CD14-positive monocyte (primary cell): ENCODE measurements around the gene C1QTNF9. TPM values are rescaled to one million over a fixed set of nuclear protein-coding genes. Genes with fewer than 3 reads are reported as not detected.
"Not testable (repeated sequence)": the region's sequence is repeated elsewhere in the genome, so short reads cannot be mapped to it uniquely, and the experiment has no call there.

Experiments
- DNase-seq, 3 donors: peaks; one replicate each; pipeline ENCODE4 v3.0.0-alpha.2; 2011 to 2022
- H2AFZ ChIP-seq: 2 replicates; pipeline ENCODE4 v1.6.0; 2012; ENCODE audit warnings: mild to moderate bottlenecking, low read depth, low read length, inconsistent platforms; ENCODE audit not compliant: insufficient read depth, poor library complexity, severe bottlenecking
- H3K27ac ChIP-seq, 2 donors: 1 replicate in 1 of 2; 2 replicates in 1 of 2; pipeline ENCODE4 v1.5.1; 2012 to 2013; ENCODE audit warnings: low read length in 2 of 2, control low read depth in 1 of 2, inconsistent platforms in 1 of 2, low read depth in 1 of 2, mild to moderate bottlenecking in 1 of 2
- H3K27me3 ChIP-seq, 2 donors: one replicate each; pipeline versions ENCODE4 v1.6.0 to v1.6.1; 2011 to 2013; ENCODE audit warnings: low read length in 2 of 2; ENCODE audit not compliant: control insufficient read depth in 2 of 2, insufficient read depth in 2 of 2
- H3K36me3 ChIP-seq, 2 donors: replicated peaks in 1 of 2; 1 replicate in 1 of 2; 2 replicates in 1 of 2; pipeline versions ENCODE4 v1.5.1 to v1.6.1; 2012 to 2013; ENCODE audit warnings: low read length in 2 of 2, control low read depth in 1 of 2, inconsistent platforms in 1 of 2, mild to moderate bottlenecking in 1 of 2; ENCODE audit not compliant: insufficient read depth in 2 of 2, control insufficient read depth in 1 of 2
- H3K4me1 ChIP-seq, 2 donors: 1 replicate in 1 of 2; 2 replicates in 1 of 2; pipeline versions ENCODE4 v1.5.1 to v1.6.1; 2012 to 2013; ENCODE audit warnings: low read length in 2 of 2, control low read depth in 1 of 2, inconsistent platforms in 1 of 2, mild to moderate bottlenecking in 1 of 2, moderate library complexity in 1 of 2; ENCODE audit not compliant: insufficient read depth in 2 of 2, control insufficient read depth in 1 of 2
- H3K4me2 ChIP-seq: replicated peaks from 2 replicates; pipeline ENCODE3; 2012; ENCODE audit warnings: low read length, moderate library complexity, mild to moderate bottlenecking; ENCODE audit not compliant: poor library complexity, severe bottlenecking; ENCODE audit errors: extremely low read depth
- H3K4me3 ChIP-seq, 3 experiments: fragments of 200-600 bp in 1 of 3; sonication (generic) in 1 of 3; replicated peaks in 1 of 3; 1 replicate in 2 of 3; 2 replicates in 1 of 3; pipeline ENCODE4 v1.5.1; 2011 to 2013; ENCODE audit warnings: low read length in 3 of 3, mild to moderate bottlenecking in 3 of 3, control low read depth in 2 of 3, low read depth in 2 of 3, inconsistent platforms in 1 of 3, moderate library complexity in 1 of 3
- H3K79me2 ChIP-seq: 2 replicates; pipeline ENCODE4 v1.6.0; 2012; ENCODE audit warnings: mild to moderate bottlenecking, control low read depth, inconsistent platforms, low read length, moderate library complexity; ENCODE audit not compliant: insufficient read depth
- H3K9ac ChIP-seq: 2 replicates; pipeline ENCODE4 v1.6.0; 2017; ENCODE audit warnings: low read length, mild to moderate bottlenecking; ENCODE audit not compliant: insufficient read depth, poor library complexity, severe bottlenecking
- H3K9me3 ChIP-seq, 2 donors: replicated peaks in 1 of 2; 1 replicate in 1 of 2; 2 replicates in 1 of 2; pipeline versions ENCODE4 v1.5.1 to v1.6.1; 2012 to 2013; ENCODE audit warnings: low read length in 2 of 2, control low read depth in 1 of 2; ENCODE audit not compliant: control insufficient read depth in 1 of 2, insufficient read depth in 1 of 2
- H4K20me1 ChIP-seq: 2 replicates; pipeline ENCODE4 v1.6.0; 2012; ENCODE audit warnings: mild to moderate bottlenecking, low read length, control low read depth, moderate library complexity; ENCODE audit not compliant: insufficient read depth
- H3K27ac Mint-ChIP-seq, 7 donors: one replicate each; pipeline ENCODE4 v1.8.0; 2020; ENCODE audit warnings: mild to moderate bottlenecking in 7 of 7, mixed read lengths in 7 of 7, moderate library complexity in 6 of 7, inconsistent platforms in 2 of 7
- H3K27me3 Mint-ChIP-seq, 3 donors: one replicate each; pipeline ENCODE4 v1.8.0; 2021 to 2022; ENCODE audit warnings: low read depth in 3 of 3, mild to moderate bottlenecking in 3 of 3, mixed read lengths in 3 of 3, moderate library complexity in 3 of 3, inconsistent platforms in 1 of 3
- H3K36me3 Mint-ChIP-seq, 2 donors: one replicate each; pipeline ENCODE4 v1.8.0; 2020; ENCODE audit warnings: mixed read lengths in 2 of 2, inconsistent platforms in 1 of 2, mild to moderate bottlenecking in 1 of 2
- H3K4me1 Mint-ChIP-seq: one replicate; pipeline ENCODE4 v1.8.0; 2020; ENCODE audit warnings: mild to moderate bottlenecking, mixed read lengths
- H3K4me3 Mint-ChIP-seq, 2 donors: one replicate each; pipeline ENCODE4 v1.8.0; 2020; ENCODE audit warnings: mild to moderate bottlenecking in 2 of 2, mixed read lengths in 2 of 2, moderate library complexity in 1 of 2
- H3K9me3 Mint-ChIP-seq, 7 donors: one replicate each; pipeline ENCODE4 v1.8.0; 2020 to 2022; ENCODE audit warnings: mixed read lengths in 7 of 7, mild to moderate bottlenecking in 6 of 7, moderate library complexity in 6 of 7, inconsistent platforms in 2 of 7
- CTCF ChIP-seq: fragments of 200-600 bp; IDR thresholded peaks from one replicate; pipeline ENCODE4 v1.8.0; 2022; ENCODE audit warnings: antibody characterized with exemption, mild to moderate bottlenecking
- WGBS: methylation state at CpG from one replicate; pipeline ENCODE4 v1.1.5; 2013; ENCODE audit warnings: missing lambda C conversion rate; ENCODE audit not compliant: insufficient coverage; 5-methylcytosine and 5-hydroxymethylcytosine counted together
- intact Hi-C, 2 donors: fragments of 100-400 bp; cut with micrococcal nuclease; formaldehyde crosslinking; loops; one replicate each; pipeline versions ENCODE4 v1.15.0 to v1.15.1; 2023
- polyA plus RNA-seq, 3 donors: library from polyadenylated mRNA; depleted of rRNA in 1 of 3; unstranded in 2 of 3; stranded (reverse) in 1 of 3; fragments of 300-500 nt in 2 of 3; fragments of >200 nt in 1 of 3; fragmentation: Illumina TruSeq in 2 of 3; gene quantifications; 1 replicate in 2 of 3; 2 replicates in 1 of 3; pipeline ENCODE4 v1.2.3, GENCODE V29; 2012 to 2021

The C1QTNF9 gene
- polyA plus RNA-seq, 3 donors: not detected

GRCh38 chr13:24323036-24323738 is 13.8 kb downstream of the C1QTNF9 start:
- intact Hi-C loops: no loop called here
- H3K36me3 ChIP-seq: no peaks in the 10 kb centered on the region
- no peak overlapping the region for H3K4me3 Mint-ChIP-seq

GRCh38 chr13:24323739-24324075 is 14.3 kb downstream of the C1QTNF9 start:
- no peaks in the 10 kb centered on the region for H3K79me2 ChIP-seq
- no peak overlapping the region for H3K4me3 ChIP-seq
- H2AFZ ChIP-seq: no peak overlapping the region
- Mint-ChIP-seq H3K9me3 (peaks cover 0 to 6% (median 0%) of the 10 kb centered on the region in 7 donors), H3K27me3 (peaks cover 22 to 31% (median 29%) of the 10 kb centered on the region in 3 donors), H3K27ac (no peak overlapping the region), H3K4me1 (peaks cover 3% of the 10 kb centered on the region), H3K36me3 (no peaks in the 10 kb centered on the region), H3K4me3 (no peak overlapping the region)
- TF ChIP-seq CTCF: no peak
- no peak overlapping the region for H3K27ac ChIP-seq
- no peak for DNase-seq
- no peaks in the 10 kb centered on the region for H3K36me3 ChIP-seq
- no peak overlapping the region for H3K4me2 ChIP-seq
- H3K4me1 ChIP-seq: no peaks in the 10 kb centered on the region
- H4K20me1 ChIP-seq: no peaks in the 10 kb centered on the region
- no CpG with 5 or more reads among the region's 5 CpGs for WGBS
- intact Hi-C loops: no loop called here
- H3K9ac ChIP-seq: no peak overlapping the region
- no peaks in the 10 kb centered on the region for H3K9me3 ChIP-seq
- H3K27me3 ChIP-seq: peaks cover 0 to 22% of the 10 kb centered on the region in 2 donors

More at GRCh38 chr13:24323036-24323738, 13.8 kb downstream of the C1QTNF9 start:
- peaks cover 0 to 18% of the 10 kb centered on the region in 2 donors for H3K27me3 ChIP-seq
- no peaks in the 10 kb centered on the region for H3K4me1 ChIP-seq
- no peak for DNase-seq
- TF ChIP-seq CTCF: no peak
- no peak overlapping the region for H3K4me2 ChIP-seq
- H3K9me3 ChIP-seq: no peaks in the 10 kb centered on the region
- H2AFZ ChIP-seq: no peak overlapping the region
- Mint-ChIP-seq H3K27me3 (peaks cover 16 to 26% (median 24%) of the 10 kb centered on the region in 3 donors), H3K4me1 (peaks cover 2% of the 10 kb centered on the region), H3K36me3 (no peaks in the 10 kb centered on the region), H3K27ac (no peak overlapping the region), H3K9me3 (peaks cover 0 to 6% (median 0%) of the 10 kb centered on the region in 7 donors)
- H3K4me3 ChIP-seq: no peak overlapping the region
- H4K20me1 ChIP-seq: no peaks in the 10 kb centered on the region
- H3K9ac ChIP-seq: no peak overlapping the region
- no peaks in the 10 kb centered on the region for H3K79me2 ChIP-seq
- WGBS: 89% methylated on average over 21 of the region's 28 CpGs
- no peak overlapping the region for H3K27ac ChIP-seq

- H3K4me1 ChIP-seq, H4K20me1 ChIP-seq, H3K36me3 Mint-ChIP-seq, H3K27ac ChIP-seq, H3K36me3 ChIP-seq, H3K27ac Mint-ChIP-seq, H3K4me1 Mint-ChIP-seq, H3K9me3 Mint-ChIP-seq, H3K9ac ChIP-seq, DNase-seq, H3K9me3 ChIP-seq, H3K79me2 ChIP-seq, H3K4me3 ChIP-seq, H2AFZ ChIP-seq, H3K4me2 ChIP-seq, intact Hi-C loops: not testable (repeated sequence)
- Mint-ChIP-seq H3K4me3 (peak overlapping the region; percentile 31 to 81), H3K27me3 (peaks cover 23 to 36% (median 32%) of the 10 kb centered on the region in 3 donors)
- WGBS: 92% methylated on average over 14 of the region's 23 CpGs
- H3K27me3 ChIP-seq: peaks cover 0 to 22% of the 10 kb centered on the region in 2 donors
Measured at GRCh38 chr13:24327598-24327997, 18.2 kb downstream of the C1QTNF9 start.
